Measurements from ENCODE around the gene CLDN25.

Gene CLDN25

GRCh38 chr11:113808931-113809330, 29.3 kb downstream of the CLDN25 start:
- DNase-seq (ENCODE audit: low spot score) = no peak

- DNase-seq (ENCODE audit: low spot score) = no peak
Measured at GRCh38 chr11:113814181-113814580, 34.6 kb downstream of the CLDN25 start.

DNA sequence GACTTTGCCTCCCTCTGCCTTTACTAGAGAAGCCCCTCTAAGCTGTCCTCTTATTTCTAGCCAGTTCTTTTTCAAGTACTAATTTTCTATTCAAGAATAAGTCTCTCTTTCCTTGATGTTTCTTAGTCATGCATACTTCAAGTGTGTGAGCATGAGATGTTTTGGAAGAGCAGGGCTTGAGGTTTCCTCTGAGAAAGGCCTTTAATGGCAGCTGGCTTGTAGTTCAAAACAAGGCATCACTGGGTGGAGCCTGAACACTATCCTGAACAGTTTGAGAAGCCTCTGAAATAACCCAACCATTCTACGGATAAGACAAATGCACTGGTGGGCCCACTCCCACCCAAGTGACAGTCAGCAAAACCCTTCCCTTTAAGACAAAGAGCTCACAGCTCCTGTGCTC, 37.6 kb downstream of the CLDN25 start:
- DNase-seq (ENCODE audit: low spot score) = no peak

- no peak for DNase-seq (ENCODE audit: low spot score)
Measured at GRCh38 chr11:113817626-113818025, 38.0 kb downstream of the CLDN25 start.

DNA sequence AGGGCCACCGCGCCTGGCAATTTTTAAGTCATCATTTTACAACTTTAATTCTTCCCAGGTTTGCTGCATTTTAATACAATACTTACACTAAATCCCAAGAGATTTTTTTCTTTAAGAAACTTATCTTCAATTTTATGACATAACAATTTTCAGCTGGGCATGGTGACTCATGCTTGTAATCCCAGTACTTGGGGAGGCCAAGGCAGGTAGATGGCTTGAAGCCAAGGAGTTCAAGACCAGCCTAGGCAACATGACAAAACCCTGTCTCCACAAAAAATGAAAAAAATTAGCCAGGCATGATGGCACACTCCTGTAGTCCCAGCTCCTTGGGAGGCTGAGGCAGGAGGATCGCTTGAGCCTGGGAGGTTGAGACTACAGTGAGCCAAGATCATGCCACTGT, 38.8 kb downstream of the CLDN25 start:
- no peak for DNase-seq (ENCODE audit: low spot score)

GRCh38 chr11:113827477-113827876, 47.9 kb downstream of the CLDN25 start:
- DNase-seq (ENCODE audit: low spot score) = no peak

DNA sequence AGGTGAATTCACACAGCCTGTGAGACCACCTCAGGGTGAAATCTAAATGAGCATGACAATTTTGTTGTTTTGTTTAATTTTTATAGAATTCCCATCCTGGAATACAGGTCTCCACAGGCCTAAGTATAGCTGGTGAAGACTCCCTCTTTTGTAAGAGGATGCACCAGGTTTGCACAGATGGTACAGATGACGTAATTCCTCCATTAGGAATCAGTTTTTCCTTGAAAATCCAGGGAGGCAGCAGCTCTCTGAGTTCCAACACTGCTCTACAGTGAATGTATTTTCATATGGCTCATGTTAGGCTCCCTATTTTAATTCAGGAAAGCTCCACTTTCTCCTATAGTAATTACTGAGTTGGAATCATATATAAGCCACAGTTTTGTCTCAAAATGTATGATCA, 48.6 kb downstream of the CLDN25 start:
- DNase-seq (ENCODE audit: low spot score) = no peak

- DNase-seq (ENCODE audit: low spot score) = no peak
Measured at GRCh38 chr11:113829751-113830150, 50.2 kb downstream of the CLDN25 start.
